SK-N-SH (cell line): ENCODE measurements around the gene PHLPP1.

Experiments
- CHD2 ChIP-seq: fragments of 150-350 bp; IDR thresholded peaks from 2 replicates; pipeline ENCODE4 v1.6.1; 2018; ENCODE audit warnings: low read length; ENCODE audit not compliant: partially characterized antibody
- ELF1 ChIP-seq: IDR thresholded peaks from 2 replicates; pipeline ENCODE4 v1.4.0; 2012
- EP300 ChIP-seq, 2 experiments: IDR thresholded peaks; 2 replicates each; pipeline versions ENCODE4 v1.4.0 to v1.6.1; 2012; ENCODE audit warnings: borderline replicate concordance in 1 of 2, low read depth in 1 of 2, low read length in 1 of 2
- FOXJ3 ChIP-seq: sonication (generic); formaldehyde crosslinking; IDR thresholded peaks from 2 replicates; pipeline ENCODE4 v1.5.1; 2020; ENCODE audit warnings: mild to moderate bottlenecking, missing genetic modification reagents
- GABPA ChIP-seq: IDR thresholded peaks from 2 replicates; pipeline ENCODE4 v1.4.0; 2012; ENCODE audit warnings: low read depth, mild to moderate bottlenecking
- MEF2A ChIP-seq: IDR thresholded peaks from 2 replicates; pipeline ENCODE4 v1.4.0; 2012; ENCODE audit warnings: low read depth, borderline replicate concordance
- MXI1 ChIP-seq: IDR thresholded peaks from 2 replicates; pipeline ENCODE4 v1.6.1; 2012; ENCODE audit warnings: mild to moderate bottlenecking, low read depth, low read length, improper control_type of control experiment
- POLR2AphosphoS5 ChIP-seq: IDR thresholded peaks from 2 replicates; pipeline ENCODE4 v1.6.1; 2012; ENCODE audit warnings: low read depth, low read length
- RAD21 ChIP-seq: IDR thresholded peaks from 2 replicates; pipeline ENCODE4 v1.6.1; 2012; ENCODE audit warnings: mild to moderate bottlenecking, low read length
- RCOR1 ChIP-seq: fragments of 150-350 bp; IDR thresholded peaks from 2 replicates; pipeline ENCODE4 v1.6.1; 2017; ENCODE audit warnings: antibody characterized with exemption, low read length
- RXRA ChIP-seq: IDR thresholded peaks from 2 replicates; pipeline ENCODE4 v1.4.0; 2012; ENCODE audit warnings: low read depth, mild to moderate bottlenecking, borderline replicate concordance
- SMC3 ChIP-seq: IDR thresholded peaks from 2 replicates; pipeline ENCODE4 v1.6.1; 2012; ENCODE audit warnings: low read depth, low read length, improper control_type of control experiment
- YY1 ChIP-seq: IDR thresholded peaks from 2 replicates; pipeline ENCODE4 v1.4.0; 2012; ENCODE audit warnings: low read depth, mild to moderate bottlenecking
- TF ChIP-seq, protein P1 (sequence below): fragments of 200-600 bp; sonication (generic); IDR thresholded peaks from 2 replicates; pipeline ENCODE4 v1.6.1; 2017; ENCODE audit warnings: antibody characterized with exemption, mild to moderate bottlenecking, moderate library complexity

DNA sequence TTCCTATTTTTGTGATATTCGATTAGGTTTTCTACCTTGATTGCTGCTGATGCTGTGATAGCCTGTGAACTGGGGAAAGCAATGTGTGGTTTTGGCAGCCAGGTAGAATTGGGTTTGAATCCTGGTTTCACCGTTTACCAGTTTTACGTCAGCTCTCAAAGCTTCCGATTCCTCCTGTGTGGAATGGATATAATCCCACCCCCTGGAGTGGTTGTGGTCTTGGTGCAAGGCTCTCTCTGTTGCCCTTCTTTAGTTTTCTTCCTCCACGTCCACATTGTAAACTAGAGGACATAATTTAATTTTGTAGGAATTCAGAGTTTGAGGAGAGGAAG, 45.0 kb downstream of the PHLPP1 start:
- TF ChIP-seq CHD2 (no peak), RXRA (no peak), POLR2AphosphoS5 (no peak), FOXJ3 (CRISPR knock-in tag) (no peak), EP300 (IDR thresholded peaks at IDR 0.05; ENCODE audit: borderline replicate concordance in 1 of 2, low read depth in 1 of 2, low read length in 1 of 2) (no peak), RCOR1 (no peak), MXI1 (no peak), RAD21 (no peak), ELF1 (no peak), SMC3 (no peak), YY1 (no peak), MEF2A (no peak), GABPA (no peak)
- TF ChIP-seq, protein P1, sequence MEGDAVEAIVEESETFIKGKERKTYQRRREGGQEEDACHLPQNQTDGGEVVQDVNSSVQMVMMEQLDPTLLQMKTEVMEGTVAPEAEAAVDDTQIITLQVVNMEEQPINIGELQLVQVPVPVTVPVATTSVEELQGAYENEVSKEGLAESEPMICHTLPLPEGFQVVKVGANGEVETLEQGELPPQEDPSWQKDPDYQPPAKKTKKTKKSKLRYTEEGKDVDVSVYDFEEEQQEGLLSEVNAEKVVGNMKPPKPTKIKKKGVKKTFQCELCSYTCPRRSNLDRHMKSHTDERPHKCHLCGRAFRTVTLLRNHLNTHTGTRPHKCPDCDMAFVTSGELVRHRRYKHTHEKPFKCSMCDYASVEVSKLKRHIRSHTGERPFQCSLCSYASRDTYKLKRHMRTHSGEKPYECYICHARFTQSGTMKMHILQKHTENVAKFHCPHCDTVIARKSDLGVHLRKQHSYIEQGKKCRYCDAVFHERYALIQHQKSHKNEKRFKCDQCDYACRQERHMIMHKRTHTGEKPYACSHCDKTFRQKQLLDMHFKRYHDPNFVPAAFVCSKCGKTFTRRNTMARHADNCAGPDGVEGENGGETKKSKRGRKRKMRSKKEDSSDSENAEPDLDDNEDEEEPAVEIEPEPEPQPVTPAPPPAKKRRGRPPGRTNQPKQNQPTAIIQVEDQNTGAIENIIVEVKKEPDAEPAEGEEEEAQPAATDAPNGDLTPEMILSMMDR = no peak
